Neural cell (in vitro differentiated cells): ENCODE data around the gene SPATA4. TPM values are rescaled to one million over a fixed set of nuclear protein-coding genes. Genes with fewer than 3 reads are reported as not detected.

Experiments used
- H2AFZ ChIP-seq: fragments of 200-600, 300-800 bp; sonication (generic), shearing (Covaris generic); 2 replicates; pipeline ENCODE4 v1.6.0; 2014; ENCODE audit warnings: low read depth, mild to moderate bottlenecking, antibody characterized with exemption, low read length, moderate library complexity
- H3F3A ChIP-seq: fragments of 200-600 bp; shearing (Covaris generic); 2 replicates; pipeline ENCODE4 v1.6.1; 2016; ENCODE audit warnings: mild to moderate bottlenecking, moderate library complexity, mixed read lengths, antibody characterized with exemption, low read length; ENCODE audit not compliant: insufficient read depth, poor library complexity, severe bottlenecking
- H3K27ac ChIP-seq: fragments of 200-600, 300-800 bp; sonication (generic), shearing (Covaris generic); 2 replicates; pipeline ENCODE4 v1.5.1; 2014; ENCODE audit warnings: mild to moderate bottlenecking, low read length, moderate library complexity
- H3K27me3 ChIP-seq: fragments of 300-800, 200-600 bp; sonication (generic), shearing (Covaris generic); 2 replicates; pipeline ENCODE4 v1.6.0; 2014; ENCODE audit warnings: mild to moderate bottlenecking, low read depth, low read length, moderate library complexity; ENCODE audit not compliant: insufficient read depth
- H3K36me3 ChIP-seq: fragments of 300-800, 200-600 bp; sonication (generic), shearing (Covaris generic); 2 replicates; pipeline ENCODE4 v1.5.1; 2014; ENCODE audit warnings: mild to moderate bottlenecking, antibody characterized with exemption, low read length, moderate library complexity; ENCODE audit not compliant: insufficient read depth
- H3K4me2 ChIP-seq: fragments of 300-800, 200-600 bp; sonication (generic), shearing (Covaris generic); 2 replicates; pipeline ENCODE4 v1.6.0; 2014; ENCODE audit warnings: mild to moderate bottlenecking, low read length
- H3K4me3 ChIP-seq: fragments of 300-800, 200-600 bp; sonication (generic), shearing (Covaris generic); 2 replicates; pipeline ENCODE4 v1.5.1; 2014; ENCODE audit warnings: mild to moderate bottlenecking, low read length, moderate library complexity
- H3K79me2 ChIP-seq: fragments of 200-600 bp; shearing (Covaris generic); replicated peaks from 2 replicates; pipeline ENCODE4 v1.6.0; 2014; ENCODE audit warnings: mild to moderate bottlenecking, low read length, moderate library complexity; ENCODE audit not compliant: insufficient read depth
- H3K9ac ChIP-seq: fragments of 300-800, 200-600 bp; sonication (generic), shearing (Covaris generic); 2 replicates; pipeline ENCODE4 v1.6.1; 2016; ENCODE audit warnings: mild to moderate bottlenecking, low read length, mixed read lengths
- H3K9me2 ChIP-seq: fragments of 200-600 bp; shearing (Covaris generic); 2 replicates; pipeline ENCODE4 v1.6.1; 2016; ENCODE audit warnings: mild to moderate bottlenecking, low read length, mixed read lengths; ENCODE audit not compliant: insufficient read depth
- H3K9me3 ChIP-seq: fragments of 200-600, 300-800 bp; sonication (generic), shearing (Covaris generic); 2 replicates; pipeline ENCODE4 v1.6.1; 2016; ENCODE audit warnings: mild to moderate bottlenecking, mixed run types, low read length, moderate library complexity, mixed read lengths
- H4K20me1 ChIP-seq: fragments of 200-600 bp; shearing (Covaris generic); 2 replicates; pipeline ENCODE4 v1.6.1; 2016; ENCODE audit warnings: mild to moderate bottlenecking, mixed run types; ENCODE audit not compliant: insufficient read depth
- CTCF ChIP-seq: fragments of 450-650 bp; IDR thresholded peaks from 2 replicates; pipeline ENCODE4 v1.5.1; 2014; ENCODE audit warnings: antibody characterized with exemption, mild to moderate bottlenecking, moderate library complexity; ENCODE audit not compliant: poor library complexity, severe bottlenecking
- EP300 ChIP-seq: fragments of 450-650 bp; conservative IDR thresholded peaks from 2 replicates; pipeline ENCODE4 v1.6.1; 2014; ENCODE audit warnings: antibody characterized with exemption, mild to moderate bottlenecking, moderate library complexity; ENCODE audit not compliant: poor library complexity, severe bottlenecking
- EZH2 ChIP-seq: fragments of 200-600, 300-800 bp; shearing (Covaris generic), sonication (generic); IDR thresholded peaks from 2 replicates; pipeline ENCODE4 v1.6.1; 2014; ENCODE audit warnings: antibody characterized with exemption, low read length, borderline replicate concordance, mild to moderate bottlenecking; ENCODE audit not compliant: insufficient read depth, poor library complexity, severe bottlenecking
- MXI1 ChIP-seq: fragments of 450-650 bp; conservative IDR thresholded peaks from 2 replicates; pipeline ENCODE4 v1.6.1; 2014; ENCODE audit warnings: antibody characterized with exemption, mild to moderate bottlenecking; ENCODE audit not compliant: poor library complexity, severe bottlenecking
- POLR2AphosphoS5 ChIP-seq: IDR thresholded peaks from 2 replicates; pipeline ENCODE4 v1.6.1; 2012
- RAD21 ChIP-seq: fragments of 450-650 bp; conservative IDR thresholded peaks from 2 replicates; pipeline ENCODE4 v1.6.1; 2014; ENCODE audit warnings: antibody characterized with exemption, mild to moderate bottlenecking, moderate library complexity
- REST ChIP-seq: IDR thresholded peaks from 2 replicates; pipeline ENCODE4 v1.6.1; 2012; ENCODE audit warnings: borderline replicate concordance
- SMC3 ChIP-seq: fragments of 450-650 bp; conservative IDR thresholded peaks from 2 replicates; pipeline ENCODE4 v1.6.1; 2014; ENCODE audit warnings: antibody characterized with exemption, mild to moderate bottlenecking, moderate library complexity; ENCODE audit not compliant: poor library complexity
- TAF1 ChIP-seq: IDR thresholded peaks from 2 replicates; pipeline ENCODE4 v1.6.1; 2012; ENCODE audit warnings: low read depth
- polyA plus RNA-seq: library from polyadenylated mRNA; depleted of rRNA; stranded (reverse); fragments of >200 nt; gene quantifications from 2 replicates; pipeline ENCODE4 v1.2.3, GENCODE V29; 2014

SPATA4 gene
- polyA plus RNA-seq, 1 donor from 2014 or later = not detected

GRCh38 chr4:176191974-176192373, 3.4 kb downstream of the SPATA4 start:
- H3K4me2 ChIP-seq = no peak overlapping the region
- no peak for TF ChIP-seq RAD21
- no peak for TF ChIP-seq POLR2AphosphoS5
- no peak for TF ChIP-seq EP300
- TF ChIP-seq CTCF = no peak
- no peak for TF ChIP-seq REST
- no peak for TF ChIP-seq SMC3
- no peak for TF ChIP-seq EZH2
- TF ChIP-seq MXI1 = no peak
- no peak for TF ChIP-seq TAF1
- no peak overlapping the region for H2AFZ ChIP-seq

GRCh38 chr4:176189891-176190795, 5.2 kb downstream of the SPATA4 start:
- Histone ChIP-seq H3K36me3 (no peaks in the 10 kb centered on the region), H3K4me3 (no peak overlapping the region), H3K27ac (no peak overlapping the region), H3K9me3 (no peaks in the 10 kb centered on the region), H2AFZ (no peak overlapping the region), H3K79me2 (no peaks in the 10 kb centered on the region), H3K4me2 (no peak overlapping the region), H3K9me2 (no peaks in the 10 kb centered on the region), H3K9ac (no peak overlapping the region), H4K20me1 (no peaks in the 10 kb centered on the region), H3K27me3 (no peaks in the 10 kb centered on the region), H3F3A (no peaks in the 10 kb centered on the region)
- TF ChIP-seq CTCF = no peak
- TF ChIP-seq SMC3 = no peak
- TF ChIP-seq REST = no peak

More at GRCh38 chr4:176191974-176192373, 3.4 kb downstream of the SPATA4 start:
- Histone ChIP-seq H4K20me1 (no peaks in the 10 kb centered on the region), H3F3A (no peaks in the 10 kb centered on the region), H3K36me3 (no peaks in the 10 kb centered on the region), H3K27ac (no peak overlapping the region), H3K79me2 (no peaks in the 10 kb centered on the region), H3K27me3 (no peaks in the 10 kb centered on the region), H3K9me2 (no peaks in the 10 kb centered on the region), H3K9ac (no peak overlapping the region), H3K9me3 (no peaks in the 10 kb centered on the region), H3K4me3 (no peak overlapping the region)
